ENCODE measurements around the gene C2orf72.
"Not testable (repeated sequence)": the region's sequence is repeated elsewhere in the genome, so short reads cannot be mapped to it uniquely, and the experiment has no call there.

Gene C2orf72

GRCh38 chr2:231015478-231015877 lies 21.8 kb upstream of the C2orf72 start:
- DNase-seq (ENCODE audit: low spot score) = no peak

- DNase-seq (ENCODE audit: low spot score) = no peak
Observed at GRCh38 chr2:231015926-231016325, 21.4 kb upstream of the C2orf72 start.

GRCh38 chr2:231016566-231017230 lies 20.6 kb upstream of the C2orf72 start:
- no peak for DNase-seq (ENCODE audit: low spot score)

- DNase-seq (ENCODE audit: low spot score) = no peak
Observed at GRCh38 chr2:231017231-231017598, 20.1 kb upstream of the C2orf72 start.

GRCh38 chr2:231018184-231018583 lies 19.1 kb upstream of the C2orf72 start:
- no peak for DNase-seq (ENCODE audit: low spot score)

GRCh38 chr2:231025059-231025458 lies 12.3 kb upstream of the C2orf72 start:
- DNase-seq (ENCODE audit: low spot score) = not testable (repeated sequence)

GRCh38 chr2:231028889-231029288 lies 8.4 kb upstream of the C2orf72 start:
- no peak for DNase-seq (ENCODE audit: low spot score)

GRCh38 chr2:231029563-231029962 lies 7.8 kb upstream of the C2orf72 start:
- no peak for DNase-seq (ENCODE audit: low spot score)

- no peak for DNase-seq (ENCODE audit: low spot score)
Observed at GRCh38 chr2:231030725-231031124, 6.6 kb upstream of the C2orf72 start.

- no peak for DNase-seq (ENCODE audit: low spot score)
Observed at GRCh38 chr2:231032575-231033140, 4.7 kb upstream of the C2orf72 start.

GRCh38 chr2:231033147-231034132 lies 3.9 kb upstream of the C2orf72 start:
- no peak for DNase-seq (ENCODE audit: low spot score)

- DNase-seq (ENCODE audit: low spot score) = no peak
Observed at GRCh38 chr2:231034291-231034882, 2.9 kb upstream of the C2orf72 start.

GRCh38 chr2:231036131-231036530 lies 1.2 kb upstream of the C2orf72 start:
- no peak for DNase-seq (ENCODE audit: low spot score)

- no peak for DNase-seq (ENCODE audit: low spot score)
Observed at GRCh38 chr2:231036578-231037106, 681 bp upstream of the C2orf72 start.

- no peak for DNase-seq (ENCODE audit: low spot score)
Observed at GRCh38 chr2:231037731-231038482, 584 bp downstream of the C2orf72 start.

GRCh38 chr2:231038483-231039293 lies 1.4 kb downstream of the C2orf72 start:
- DNase-seq (ENCODE audit: low spot score) = no peak

- no peak for DNase-seq (ENCODE audit: low spot score)
Observed at GRCh38 chr2:231039294-231039664, 2.0 kb downstream of the C2orf72 start.

- no peak for DNase-seq (ENCODE audit: low spot score)
Observed at GRCh38 chr2:231039821-231040364, 2.6 kb downstream of the C2orf72 start.

GRCh38 chr2:231041061-231041689 lies 3.9 kb downstream of the C2orf72 start:
- no peak for DNase-seq (ENCODE audit: low spot score)

GRCh38 chr2:231043796-231044195 lies 6.5 kb downstream of the C2orf72 start:
- DNase-seq (ENCODE audit: low spot score) = no peak

Measured in hepatic stellate cell (primary cell).